ENCODE data around the gene BCL7B.

- no peak for TF ChIP-seq POLR2A (IDR thresholded peaks at IDR 0.05)
- no peak for TF ChIP-seq CTCF (IDR thresholded peaks at IDR 0.05)
These were observed 21.0 kb downstream of the BCL7B start for GRCh38 chr7:73536479-73536878.
